NT2/D1 (cell line): ENCODE measurements around the gene TACR2.

Experiments used
- SUZ12 ChIP-seq: IDR thresholded peaks from 2 replicates; pipeline ENCODE4 v1.6.1; 2011; ENCODE audit not compliant: insufficient read length, insufficient read depth; ENCODE audit errors: extremely low read depth
- YY1 ChIP-seq: IDR thresholded peaks from 2 replicates; pipeline ENCODE4 v1.6.1; 2011; ENCODE audit not compliant: insufficient read length, insufficient read depth
- ZNF274 ChIP-seq: IDR thresholded peaks from 2 replicates; pipeline ENCODE4 v1.6.1; 2011; ENCODE audit warnings: mild to moderate bottlenecking, low read depth, low read length

DNA sequence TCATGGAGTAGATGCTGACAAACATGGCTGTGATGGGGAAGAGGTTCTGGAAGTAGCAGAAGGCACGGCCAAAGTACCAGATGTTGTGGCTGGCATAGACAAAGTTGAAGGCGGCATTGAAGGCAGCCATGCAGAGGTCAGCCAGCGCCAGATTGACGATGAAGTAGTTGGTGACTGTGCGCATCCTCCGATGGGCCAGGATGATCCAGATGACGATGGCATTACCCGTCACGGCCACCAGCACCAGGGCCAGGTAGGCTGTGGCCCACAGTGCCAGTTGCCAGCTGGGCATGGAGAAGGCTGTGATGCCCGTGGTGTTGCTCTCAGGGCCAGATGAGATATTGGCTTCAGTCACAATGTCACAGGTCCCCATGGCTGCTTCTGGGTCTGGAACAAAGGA lies 767 bp downstream of the TACR2 start:
- TF ChIP-seq ZNF274, result no peak
- no peak for TF ChIP-seq SUZ12
- TF ChIP-seq YY1, result no peak
